HG02981 (cell line): ENCODE measurements around the gene SLC22A12.

Source experiments
- ATAC-seq: cut with Tn5 transposase; IDR thresholded peaks from one replicate; pipeline ENCODE4 v1.9.1; 2021; ENCODE audit warnings: mild to moderate bottlenecking, moderate library complexity; ENCODE audit not compliant: unreplicated experiment

Gene SLC22A12

DNA sequence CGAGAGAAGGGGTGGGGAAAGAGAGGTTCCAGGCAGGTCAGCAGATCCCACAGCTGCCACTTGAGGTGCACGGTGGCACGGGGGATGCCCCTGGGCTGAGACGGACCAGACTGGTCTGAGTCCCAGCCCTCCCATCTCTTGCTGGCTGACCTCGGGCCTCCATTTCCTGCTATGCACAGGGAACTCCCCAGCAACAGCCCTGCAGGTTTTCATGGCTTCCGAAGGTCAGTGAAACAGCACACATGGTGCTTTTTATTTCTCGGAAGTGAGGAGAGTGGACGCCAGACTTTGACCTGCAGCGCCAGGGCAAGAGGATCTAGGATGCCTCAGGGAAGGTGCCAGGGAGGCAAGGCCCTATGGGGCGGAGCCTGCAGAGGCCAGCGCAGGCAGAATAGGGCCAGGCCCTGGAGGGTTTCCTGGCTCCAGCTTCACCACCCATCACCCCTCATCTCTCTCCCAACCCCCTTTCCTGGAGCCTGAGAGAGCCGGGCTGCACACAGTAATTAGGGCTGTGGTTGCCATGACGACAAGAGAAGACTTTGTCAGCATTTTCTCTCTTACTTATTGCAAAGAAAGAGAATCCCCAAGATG is 29.5 kb downstream of the SLC22A12 start:
- no peak for ATAC-seq

GRCh38 chr11:64621283-64622019 is 30.4 kb downstream of the SLC22A12 start:
- no peak for ATAC-seq

- ATAC-seq, result no peak
Observed at GRCh38 chr11:64622681-64623080, 31.7 kb downstream of the SLC22A12 start.

DNA sequence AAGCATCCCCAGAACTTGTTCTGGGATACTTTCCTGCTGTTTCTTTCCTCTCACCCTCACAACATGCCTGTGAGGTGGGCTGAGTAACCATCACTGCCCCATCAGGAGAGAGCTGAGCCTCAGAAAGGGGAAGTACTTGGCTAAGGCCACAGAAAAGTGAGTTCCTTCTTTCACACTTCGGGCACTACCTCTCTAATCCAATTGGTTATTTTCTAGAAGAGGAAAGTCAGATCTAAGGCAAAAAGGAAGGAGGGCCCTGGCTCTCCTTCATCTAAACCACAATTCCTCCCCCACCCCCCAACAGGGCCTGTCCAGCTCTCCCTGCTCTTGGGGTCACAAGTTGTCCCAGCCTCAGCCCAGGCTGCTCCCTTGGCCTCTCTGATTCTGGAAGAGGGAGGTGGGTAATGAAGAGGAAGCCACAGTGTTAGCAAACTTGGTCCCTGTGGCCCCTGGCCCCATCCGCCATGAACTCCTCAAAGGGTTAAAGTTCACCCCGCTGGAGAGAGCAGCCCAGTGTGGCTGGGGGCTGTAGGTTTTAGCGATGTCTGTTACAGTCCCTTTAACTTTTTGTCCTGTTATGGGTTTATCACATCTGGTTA is 34.0 kb downstream of the SLC22A12 start:
- ATAC-seq, result no peak

DNA sequence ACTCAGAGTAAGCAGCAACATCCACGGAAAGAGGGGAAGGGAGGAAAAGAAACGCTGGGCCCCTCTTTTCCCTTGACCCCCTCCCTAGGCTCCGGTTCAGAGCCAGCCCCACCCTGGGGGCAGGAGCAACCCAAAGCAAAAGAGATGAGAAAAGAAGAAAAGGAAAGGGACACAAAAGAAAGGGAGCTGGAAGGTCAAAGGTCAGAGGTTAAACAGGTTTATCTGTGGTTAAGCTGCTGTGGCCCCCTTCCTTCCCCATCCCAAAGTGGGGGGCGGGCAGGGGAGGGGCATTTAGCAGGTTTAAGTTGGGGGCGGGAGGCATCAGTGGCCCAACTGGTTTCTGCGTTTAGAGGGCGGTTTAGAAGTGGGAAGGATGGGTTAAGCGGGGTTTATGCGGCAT is 35.6 kb downstream of the SLC22A12 start:
- no peak for ATAC-seq

DNA sequence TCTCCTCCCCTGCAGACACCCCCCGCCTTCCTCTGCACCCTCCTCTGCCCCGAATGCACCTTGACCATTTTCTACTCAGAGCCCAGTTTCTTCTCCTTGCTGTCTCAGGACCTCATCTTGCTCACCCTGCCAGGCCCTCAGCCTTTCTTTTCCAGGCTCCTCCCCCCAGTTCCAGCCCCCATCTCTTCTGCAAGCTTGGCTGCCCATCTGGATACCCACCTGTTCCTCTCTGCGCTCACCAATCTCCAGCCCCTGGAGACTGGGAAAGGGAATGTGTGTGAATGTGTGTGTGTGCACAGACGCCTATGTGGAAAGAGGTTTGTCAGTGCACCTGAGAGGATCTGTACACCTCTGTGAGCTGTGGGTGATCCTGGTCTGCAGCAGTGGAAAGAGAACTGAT is 36.4 kb downstream of the SLC22A12 start:
- no peak for ATAC-seq

- no peak for ATAC-seq
Observed at GRCh38 chr11:64628596-64628995, 37.6 kb downstream of the SLC22A12 start.

DNA sequence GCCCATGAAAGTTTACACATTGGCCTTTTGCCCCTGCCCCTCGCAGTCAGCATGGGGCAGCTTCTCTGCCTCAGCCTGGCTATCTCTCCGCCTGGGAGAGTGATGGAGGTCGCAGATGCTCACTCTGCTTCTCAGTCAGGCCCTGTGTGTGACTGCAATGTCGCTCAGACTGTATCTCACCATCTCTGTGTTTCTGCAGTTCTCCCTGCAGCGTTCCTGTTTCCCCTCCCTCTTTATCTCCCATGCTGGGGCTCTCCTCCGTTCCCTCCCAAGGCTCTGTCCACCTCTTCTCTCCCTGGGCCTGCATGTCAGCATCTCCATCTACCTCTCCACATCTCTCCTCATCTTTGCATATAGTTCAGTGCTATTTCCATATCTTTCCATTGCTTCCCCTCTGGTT is 38.1 kb downstream of the SLC22A12 start:
- no peak for ATAC-seq

GRCh38 chr11:64629796-64630562 is 39.0 kb downstream of the SLC22A12 start:
- no peak for ATAC-seq

- ATAC-seq, result no peak
Observed at GRCh38 chr11:64631675-64632074, 40.7 kb downstream of the SLC22A12 start.

GRCh38 chr11:64632237-64632636 is 41.2 kb downstream of the SLC22A12 start:
- ATAC-seq, result no peak

DNA sequence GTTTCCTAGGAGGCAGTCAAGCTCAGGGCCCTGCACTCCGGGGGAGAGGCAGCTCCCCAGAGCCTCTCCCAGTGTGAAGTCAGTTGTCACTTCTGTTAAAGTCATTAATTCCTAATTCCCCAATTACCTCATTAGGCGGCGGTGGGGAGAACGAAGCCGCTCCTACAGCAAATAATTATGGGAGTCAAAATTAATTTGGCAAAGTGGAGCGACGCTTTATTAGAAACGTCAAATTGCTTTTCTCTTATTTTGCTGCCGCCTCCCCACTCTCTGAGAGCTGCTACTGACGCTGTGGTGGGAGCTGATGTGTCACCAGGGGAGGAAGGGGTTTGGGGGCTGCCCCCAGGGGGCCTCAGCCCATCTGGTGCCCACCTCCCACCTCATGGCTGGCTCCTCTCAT is 41.6 kb downstream of the SLC22A12 start:
- no peak for ATAC-seq

DNA sequence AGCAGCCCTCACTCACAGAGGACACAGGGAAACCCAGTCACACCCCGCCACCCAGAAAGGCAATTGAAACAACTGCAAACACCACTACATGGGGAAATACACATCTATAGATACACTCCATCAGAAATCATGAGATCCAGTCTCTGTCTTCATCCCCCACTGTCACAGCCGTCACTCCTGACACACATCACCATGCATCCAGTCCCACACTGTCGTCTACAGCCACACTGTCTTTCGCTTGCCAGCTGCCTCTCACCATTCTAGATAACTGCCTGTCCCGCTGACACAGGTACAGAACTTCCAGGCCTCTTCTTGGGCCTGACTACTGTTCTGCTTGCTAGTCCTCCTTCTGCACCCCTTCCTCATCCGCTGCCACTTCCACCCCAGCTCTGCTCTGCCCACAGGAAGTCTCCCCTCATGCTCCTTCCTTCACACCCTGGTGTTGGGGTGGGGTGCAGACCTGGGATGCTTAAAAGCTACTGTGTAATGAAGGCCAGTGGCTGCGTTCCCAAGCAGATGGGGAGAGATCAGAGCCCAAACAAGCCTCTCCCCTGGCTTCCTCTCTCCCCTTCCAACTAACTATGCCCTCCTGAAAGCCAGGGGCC is 42.6 kb downstream of the SLC22A12 start:
- ATAC-seq, result no peak

DNA sequence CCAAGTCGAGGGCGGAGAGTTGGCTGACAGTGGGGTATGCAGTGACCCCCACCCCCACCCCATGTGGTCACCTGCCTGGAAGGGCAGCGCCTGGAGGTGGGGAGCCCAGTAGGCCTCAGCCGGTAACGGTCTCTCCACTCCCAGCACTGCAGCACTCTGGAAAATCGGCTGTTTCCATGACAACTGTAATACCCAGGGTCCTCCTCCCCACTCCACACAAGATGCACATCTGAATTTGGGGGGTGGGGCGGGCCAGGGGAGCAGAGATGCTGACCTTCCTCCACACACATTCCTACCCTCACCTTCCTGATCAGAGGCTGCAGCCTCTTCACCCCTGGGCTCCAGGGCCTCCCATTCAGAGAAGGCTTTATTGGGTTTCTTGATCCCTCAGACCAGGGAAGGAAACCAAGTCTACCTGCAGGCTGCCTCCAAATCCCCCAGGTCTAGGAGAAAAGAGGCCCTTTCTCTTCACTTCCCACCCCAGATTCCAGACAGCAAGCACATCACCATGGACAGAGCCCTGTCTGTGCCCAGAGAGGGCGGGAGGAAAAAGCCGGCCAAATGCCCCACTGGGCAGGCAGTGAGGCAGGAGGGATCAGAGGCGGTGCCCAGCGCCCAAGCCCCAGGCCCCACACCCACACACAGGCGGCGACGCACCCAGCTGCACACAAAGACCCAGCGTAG is 46.5 kb downstream of the SLC22A12 start:
- ATAC-seq, result no peak

DNA sequence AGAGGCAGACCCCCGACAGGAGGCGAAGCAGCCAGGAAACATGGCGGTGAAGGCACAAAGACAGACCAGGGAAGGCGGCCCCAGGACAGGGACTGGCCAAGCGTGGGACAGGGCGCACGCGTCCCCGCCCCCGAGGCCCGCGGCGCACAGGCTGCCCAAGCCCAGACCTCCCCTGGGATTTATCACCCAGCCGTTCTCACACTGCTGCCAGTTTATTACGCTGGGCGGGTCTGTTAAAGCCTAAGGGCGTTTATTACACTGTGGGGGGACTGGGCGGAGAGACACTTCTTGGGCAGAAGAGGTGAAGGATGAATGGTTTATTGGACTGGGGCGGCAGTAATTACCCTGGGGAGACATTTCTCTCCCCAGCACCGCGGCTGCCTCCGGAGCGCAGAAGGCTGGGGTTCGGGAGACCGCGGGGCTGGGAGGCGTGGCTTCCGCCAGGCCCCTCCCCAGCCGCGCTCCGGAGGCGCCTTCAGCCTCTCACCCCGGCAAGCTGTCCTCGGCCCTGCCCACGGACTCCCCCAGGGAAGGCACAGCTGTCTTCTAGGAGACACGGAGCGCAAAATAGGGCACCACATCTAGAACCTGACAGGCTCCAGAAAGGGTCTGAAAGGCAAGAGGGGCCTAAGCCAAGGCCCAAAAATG is 47.1 kb downstream of the SLC22A12 start:
- no peak for ATAC-seq

- ATAC-seq, result no peak
Observed at GRCh38 chr11:64638829-64639228, 47.8 kb downstream of the SLC22A12 start.

DNA sequence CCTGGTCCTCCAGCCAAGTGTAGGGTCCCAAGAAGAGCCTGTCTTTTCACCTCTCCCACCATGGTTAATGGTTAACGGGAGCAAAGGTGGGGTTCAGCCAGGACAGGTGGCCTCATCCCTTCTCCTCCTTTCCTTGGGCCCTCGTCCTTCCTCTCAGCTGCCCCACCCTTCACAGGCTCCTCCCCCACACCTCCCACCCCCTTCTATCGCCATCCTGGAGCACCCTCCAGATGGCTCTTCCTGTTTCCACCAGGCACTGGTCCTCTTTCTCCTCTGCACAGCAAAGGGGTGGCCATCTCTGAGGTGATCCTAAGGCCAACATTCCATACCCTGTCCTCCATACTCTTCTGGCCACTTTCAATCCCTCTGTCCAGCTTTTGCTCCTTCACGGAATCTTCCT is 48.9 kb downstream of the SLC22A12 start:
- ATAC-seq, result no peak

GRCh38 chr11:64641596-64642417 is 50.8 kb downstream of the SLC22A12 start:
- ATAC-seq, result no peak

DNA sequence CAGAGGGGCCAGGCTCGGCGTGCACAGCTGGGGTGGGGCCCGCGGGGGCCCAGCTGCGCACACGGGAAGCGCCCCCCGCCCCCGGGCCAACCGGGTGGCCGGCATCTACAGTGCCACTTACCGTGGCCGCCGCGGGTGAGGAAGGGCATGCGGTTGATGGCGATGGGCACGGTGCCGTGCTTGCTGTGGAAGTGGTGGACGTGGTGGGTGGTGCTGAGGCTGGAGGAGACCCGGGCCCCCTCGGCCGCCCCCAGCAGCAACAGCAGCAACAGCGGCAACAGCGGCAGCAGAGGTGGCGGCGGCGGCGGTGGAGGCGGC is 51.4 kb downstream of the SLC22A12 start:
- no peak for ATAC-seq

GRCh38 chr11:64642871-64643255 is 51.8 kb downstream of the SLC22A12 start:
- no peak for ATAC-seq
